Measurements from ENCODE around the gene PRSS56. TPM values are rescaled to one million over a fixed set of nuclear protein-coding genes. Genes with fewer than 3 reads are reported as not detected.

Gene PRSS56
- total RNA-seq, 1 donor from 2014 or later, result not detected

- no peaks in the 10 kb centered on the region for H3K4me1 Mint-ChIP-seq (ENCODE audit: low read depth)
Observed at GRCh38 chr2:232538671-232539070, 18.5 kb downstream of the PRSS56 start.

GRCh38 chr2:232539298-232540231 is 19.4 kb downstream of the PRSS56 start, which contains the start of gene CHRNG:
Gene CHRNG (plus strand): TSS chr2:232539692. CDS start chr2:232539748, 56 bp downstream.
- H3K4me3 Mint-ChIP-seq (ENCODE audit: low read depth), result no peak within 1 kb of the TSS
- peaks cover 4% of the 10 kb centered on the region for H3K27me3 Mint-ChIP-seq
- no peak for TF ChIP-seq CTCF (IDR thresholded peaks at IDR 0.05; ENCODE audit: unreplicated experiment)
- no peaks in the 10 kb centered on the region for H3K9me3 Mint-ChIP-seq (ENCODE audit: low read depth)
- peak within 1 kb of the TSS; percentile 84 for H3K27ac Mint-ChIP-seq
- H3K36me3 Mint-ChIP-seq (ENCODE audit: insufficient read depth), result no peaks in the 10 kb centered on the region
- H3K4me1 Mint-ChIP-seq (ENCODE audit: low read depth), result no peaks in the 10 kb centered on the region
- no peak for DNase-seq (ENCODE audit: low spot score, unreplicated experiment)

More at GRCh38 chr2:232538671-232539070, 18.5 kb downstream of the PRSS56 start:
- Mint-ChIP-seq H3K9me3 (ENCODE audit: low read depth) (no peaks in the 10 kb centered on the region), H3K36me3 (ENCODE audit: insufficient read depth) (no peaks in the 10 kb centered on the region), H3K27ac (no peak overlapping the region), H3K4me3 (ENCODE audit: low read depth) (no peak overlapping the region), H3K27me3 (peaks cover 4% of the 10 kb centered on the region)
- no peak for TF ChIP-seq CTCF (IDR thresholded peaks at IDR 0.05; ENCODE audit: unreplicated experiment)
- DNase-seq (ENCODE audit: low spot score, unreplicated experiment), result no peak

- H3K4me1 Mint-ChIP-seq (ENCODE audit: low read depth), result no peaks in the 10 kb centered on the region
- no peak for TF ChIP-seq CTCF (IDR thresholded peaks at IDR 0.05; ENCODE audit: unreplicated experiment)
- no peak for DNase-seq (ENCODE audit: low spot score, unreplicated experiment)
- H3K4me3 Mint-ChIP-seq (ENCODE audit: low read depth), result no peak overlapping the region
- peaks cover 4% of the 10 kb centered on the region for H3K27me3 Mint-ChIP-seq
- H3K27ac Mint-ChIP-seq, result peak overlapping the region; percentile 84
- H3K36me3 Mint-ChIP-seq (ENCODE audit: insufficient read depth), result peaks cover 1% of the 10 kb centered on the region
- no peaks in the 10 kb centered on the region for H3K9me3 Mint-ChIP-seq (ENCODE audit: low read depth)
Observed at GRCh38 chr2:232540441-232541041, 20.4 kb downstream of the PRSS56 start.

GRCh38 chr2:232541195-232541960 is 21.2 kb downstream of the PRSS56 start:
- no peak for TF ChIP-seq CTCF (IDR thresholded peaks at IDR 0.05; ENCODE audit: unreplicated experiment)
- Mint-ChIP-seq H3K4me3 (ENCODE audit: low read depth) (no peak overlapping the region), H3K9me3 (ENCODE audit: low read depth) (no peaks in the 10 kb centered on the region), H3K36me3 (ENCODE audit: insufficient read depth) (peaks cover 2% of the 10 kb centered on the region), H3K27me3 (peaks cover 4% of the 10 kb centered on the region), H3K27ac (no peak overlapping the region), H3K4me1 (ENCODE audit: low read depth) (no peaks in the 10 kb centered on the region)
- no peak for DNase-seq (ENCODE audit: low spot score, unreplicated experiment)

Measured in progenitor cell of endocrine pancreas (in vitro differentiated cells).